ENCODE data around the gene DOK6. TPM values are rescaled to one million over a fixed set of nuclear protein-coding genes. Genes with fewer than 3 reads are reported as not detected.
"Not testable (repeated sequence)": the region's sequence is repeated elsewhere in the genome, so short reads cannot be mapped to it uniquely, and the experiment has no call there.

The DOK6 gene
- polyA plus RNA-seq, 4 donors, result 0.27 to 5.7 (median 0.63) TPM; not detected in 1

GRCh38 chr18:69853051-69853450 lies 452.4 kb downstream of the DOK6 start:
- 57 to 69% (median 66%) methylated on average over 4 of the region's 4 CpGs for WGBS, 3 donors
- Histone ChIP-seq H3K4me3 (ENCODE audit: low read depth in 1 of 3, low read length in 3 of 3) (no peak overlapping the region), H3K36me3 (ENCODE audit: control insufficient read depth in 3 of 3, insufficient read depth in 2 of 3, low read depth in 1 of 3, low read length in 3 of 3) (no peaks in the 10 kb centered on the region), H3K9me3 (ENCODE audit: control insufficient read depth in 2 of 2, insufficient read depth in 1 of 2, low read depth in 1 of 2, low read length in 1 of 2) (no peaks in the 10 kb centered on the region), H3K27ac (ENCODE audit: low read depth in 1 of 3, low read length in 2 of 3) (no peak overlapping the region), H3K4me1 (ENCODE audit: control insufficient read depth in 3 of 3, insufficient read depth in 2 of 3, low read depth in 1 of 3, low read length in 2 of 3) (no peaks in the 10 kb centered on the region), H3K27me3 (ENCODE audit: control insufficient read depth in 3 of 3, insufficient read depth in 3 of 3, low read length in 3 of 3) (no peaks in the 10 kb centered on the region)
- no peak for DNase-seq
- no peak for FAIRE-seq

DNA sequence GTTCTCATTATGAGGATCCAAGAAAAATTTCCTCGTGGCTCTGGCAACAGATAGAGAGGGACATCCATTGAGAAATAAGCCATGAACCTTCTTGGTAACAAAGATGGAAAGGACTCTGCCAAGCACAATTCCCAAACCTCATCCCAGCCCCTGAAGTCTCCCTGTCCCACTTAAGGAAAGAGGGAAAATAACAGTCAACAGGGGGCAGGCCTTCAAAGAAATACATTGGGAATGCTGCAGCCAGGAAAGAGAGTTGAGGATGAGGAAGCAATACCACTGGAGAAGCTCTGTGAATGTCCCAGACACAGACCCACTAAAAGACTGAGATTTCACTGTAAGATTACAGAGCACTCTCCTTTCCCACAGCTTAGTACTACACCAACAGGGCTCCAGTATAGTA lies 453.8 kb downstream of the DOK6 start:
- H3K9me3 ChIP-seq (ENCODE audit: control insufficient read depth in 2 of 2, insufficient read depth in 1 of 2, low read depth in 1 of 2, low read length in 1 of 2), result no peaks in the 10 kb centered on the region
- no peaks in the 10 kb centered on the region for H3K27me3 ChIP-seq (ENCODE audit: control insufficient read depth in 3 of 3, insufficient read depth in 3 of 3, low read length in 3 of 3)
- DNase-seq (no peak), FAIRE-seq (no peak)
- no peaks in the 10 kb centered on the region for H3K4me1 ChIP-seq (ENCODE audit: control insufficient read depth in 3 of 3, insufficient read depth in 2 of 3, low read depth in 1 of 3, low read length in 2 of 3)
- WGBS, 3 donors, result 83 to 91% (median 89%) methylated on average over 1 of the region's 1 CpG
- no peaks in the 10 kb centered on the region for H3K36me3 ChIP-seq (ENCODE audit: control insufficient read depth in 3 of 3, insufficient read depth in 2 of 3, low read depth in 1 of 3, low read length in 3 of 3)
- no peak overlapping the region for H3K27ac ChIP-seq (ENCODE audit: low read depth in 1 of 3, low read length in 2 of 3)
- no peak overlapping the region for H3K4me3 ChIP-seq (ENCODE audit: low read depth in 1 of 3, low read length in 3 of 3)

DNA sequence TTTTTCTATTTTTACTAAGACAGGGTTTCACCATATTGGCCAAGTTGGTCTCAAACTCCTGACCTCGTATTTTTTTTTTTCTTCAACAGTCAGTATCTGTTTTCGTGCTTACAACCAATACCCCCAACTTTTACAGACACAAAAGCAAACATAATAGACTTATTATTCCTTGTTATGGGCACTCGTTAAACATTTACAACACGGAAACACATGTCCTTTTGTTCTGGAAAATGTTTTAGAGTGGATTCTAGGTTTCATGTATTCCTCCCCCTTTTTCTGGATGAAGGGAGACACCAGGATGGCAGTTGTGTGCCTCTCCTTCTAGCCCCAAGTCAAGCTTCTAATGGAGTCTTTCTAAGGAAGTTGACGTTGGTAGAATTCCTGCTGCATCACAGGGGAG lies 458.2 kb downstream of the DOK6 start:
- FAIRE-seq (no peak), DNase-seq (no peak)
- 70 to 80% (median 79%) methylated on average over 5 of the region's 5 CpGs for WGBS, 3 donors
- H3K4me3 ChIP-seq (ENCODE audit: low read depth in 1 of 3, low read length in 3 of 3), result no peak overlapping the region
- H3K4me1 ChIP-seq (ENCODE audit: control insufficient read depth in 3 of 3, insufficient read depth in 2 of 3, low read depth in 1 of 3, low read length in 2 of 3), result no peaks in the 10 kb centered on the region
- no peaks in the 10 kb centered on the region for H3K27me3 ChIP-seq (ENCODE audit: control insufficient read depth in 3 of 3, insufficient read depth in 3 of 3, low read length in 3 of 3)
- no peaks in the 10 kb centered on the region for H3K9me3 ChIP-seq (ENCODE audit: control insufficient read depth in 2 of 2, insufficient read depth in 1 of 2, low read depth in 1 of 2, low read length in 1 of 2)
- no peak overlapping the region for H3K27ac ChIP-seq (ENCODE audit: low read depth in 1 of 3, low read length in 2 of 3)
- H3K36me3 ChIP-seq (ENCODE audit: control insufficient read depth in 3 of 3, insufficient read depth in 2 of 3, low read depth in 1 of 3, low read length in 3 of 3), result no peaks in the 10 kb centered on the region

- FAIRE-seq; H3K27ac ChIP-seq (ENCODE audit: low read depth in 1 of 3, low read length in 2 of 3); DNase-seq; H3K27me3 ChIP-seq (ENCODE audit: control insufficient read depth in 3 of 3, insufficient read depth in 3 of 3, low read length in 3 of 3); H3K36me3 ChIP-seq (ENCODE audit: control insufficient read depth in 3 of 3, insufficient read depth in 2 of 3, low read depth in 1 of 3, low read length in 3 of 3); H3K4me1 ChIP-seq (ENCODE audit: control insufficient read depth in 3 of 3, insufficient read depth in 2 of 3, low read depth in 1 of 3, low read length in 2 of 3); H3K4me3 ChIP-seq (ENCODE audit: low read depth in 1 of 3, low read length in 3 of 3); H3K9me3 ChIP-seq (ENCODE audit: control insufficient read depth in 2 of 2, insufficient read depth in 1 of 2, low read depth in 1 of 2, low read length in 1 of 2): not testable (repeated sequence)
- 85 to 89% (median 87%) methylated on average over 6 of the region's 6 CpGs for WGBS, 3 donors
Measured at GRCh38 chr18:69864802-69865201, 464.1 kb downstream of the DOK6 start.

GRCh38 chr18:69865776-69866175 lies 465.1 kb downstream of the DOK6 start:
- DNase-seq (no peak), FAIRE-seq (no peak)
- H3K36me3 ChIP-seq (ENCODE audit: control insufficient read depth in 3 of 3, insufficient read depth in 2 of 3, low read depth in 1 of 3, low read length in 3 of 3), result no peaks in the 10 kb centered on the region
- H3K4me3 ChIP-seq (ENCODE audit: low read depth in 1 of 3, low read length in 3 of 3), result no peak overlapping the region
- no peak overlapping the region for H3K27ac ChIP-seq (ENCODE audit: low read depth in 1 of 3, low read length in 2 of 3)
- no peaks in the 10 kb centered on the region for H3K9me3 ChIP-seq (ENCODE audit: control insufficient read depth in 2 of 2, insufficient read depth in 1 of 2, low read depth in 1 of 2, low read length in 1 of 2)
- no peaks in the 10 kb centered on the region for H3K27me3 ChIP-seq (ENCODE audit: control insufficient read depth in 3 of 3, insufficient read depth in 3 of 3, low read length in 3 of 3)
- no peaks in the 10 kb centered on the region for H3K4me1 ChIP-seq (ENCODE audit: control insufficient read depth in 3 of 3, insufficient read depth in 2 of 3, low read depth in 1 of 3, low read length in 2 of 3)
- 40 to 62% (median 44%) methylated on average over 4 of the region's 4 CpGs for WGBS, 3 donors

DNA sequence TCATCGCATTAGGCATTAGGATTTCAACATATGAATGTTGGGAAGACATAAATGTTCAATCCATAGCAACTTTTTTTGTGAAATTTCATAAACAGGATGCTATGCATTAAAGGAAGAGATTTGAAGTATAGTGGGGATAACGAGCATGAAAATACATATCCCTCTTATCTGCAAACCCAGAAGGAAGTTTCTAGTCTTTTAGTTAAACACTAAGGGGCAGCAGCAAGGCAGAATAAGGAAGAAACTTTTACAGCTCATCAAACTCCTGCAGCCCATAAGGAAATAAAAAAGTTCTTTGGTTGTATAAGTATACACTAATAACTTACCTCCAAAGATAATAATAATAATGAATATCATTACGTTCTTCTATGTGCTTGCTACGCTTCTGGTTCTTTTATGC lies 465.5 kb downstream of the DOK6 start:
- WGBS, 3 donors, result 81 to 89% (median 86%) methylated on average over 4 of the region's 4 CpGs
- no peaks in the 10 kb centered on the region for H3K4me1 ChIP-seq (ENCODE audit: control insufficient read depth in 3 of 3, insufficient read depth in 2 of 3, low read depth in 1 of 3, low read length in 2 of 3)
- H3K4me3 ChIP-seq (ENCODE audit: low read depth in 1 of 3, low read length in 3 of 3), result no peak overlapping the region
- H3K9me3 ChIP-seq (ENCODE audit: control insufficient read depth in 2 of 2, insufficient read depth in 1 of 2, low read depth in 1 of 2, low read length in 1 of 2), result no peaks in the 10 kb centered on the region
- H3K27me3 ChIP-seq (ENCODE audit: control insufficient read depth in 3 of 3, insufficient read depth in 3 of 3, low read length in 3 of 3), result no peaks in the 10 kb centered on the region
- no peak for FAIRE-seq
- DNase-seq, result no peak
- no peaks in the 10 kb centered on the region for H3K36me3 ChIP-seq (ENCODE audit: control insufficient read depth in 3 of 3, insufficient read depth in 2 of 3, low read depth in 1 of 3, low read length in 3 of 3)
- H3K27ac ChIP-seq (ENCODE audit: low read depth in 1 of 3, low read length in 2 of 3), result no peak overlapping the region

- Histone ChIP-seq H3K9me3 (ENCODE audit: control insufficient read depth in 2 of 2, insufficient read depth in 1 of 2, low read depth in 1 of 2, low read length in 1 of 2) (no peaks in the 10 kb centered on the region), H3K4me1 (ENCODE audit: control insufficient read depth in 3 of 3, insufficient read depth in 2 of 3, low read depth in 1 of 3, low read length in 2 of 3) (no peaks in the 10 kb centered on the region), H3K27ac (ENCODE audit: low read depth in 1 of 3, low read length in 2 of 3) (no peak overlapping the region), H3K36me3 (ENCODE audit: control insufficient read depth in 3 of 3, insufficient read depth in 2 of 3, low read depth in 1 of 3, low read length in 3 of 3) (no peaks in the 10 kb centered on the region), H3K4me3 (ENCODE audit: low read depth in 1 of 3, low read length in 3 of 3) (no peak overlapping the region), H3K27me3 (ENCODE audit: control insufficient read depth in 3 of 3, insufficient read depth in 3 of 3, low read length in 3 of 3) (no peaks in the 10 kb centered on the region)
- no peak for FAIRE-seq
- DNase-seq, result no peak
- WGBS, 3 donors, result 84 to 91% (median 88%) methylated on average over 4 of the region's 4 CpGs
Measured at GRCh38 chr18:69870736-69871135, 470.0 kb downstream of the DOK6 start.

- no peak for FAIRE-seq
- WGBS, 3 donors, result 75 to 87% (median 83%) methylated on average over 2 of the region's 2 CpGs
- H3K4me1 ChIP-seq (ENCODE audit: control insufficient read depth in 3 of 3, insufficient read depth in 2 of 3, low read depth in 1 of 3, low read length in 2 of 3), result no peaks in the 10 kb centered on the region
- no peak for DNase-seq
- no peaks in the 10 kb centered on the region for H3K36me3 ChIP-seq (ENCODE audit: control insufficient read depth in 3 of 3, insufficient read depth in 2 of 3, low read depth in 1 of 3, low read length in 3 of 3)
- no peak overlapping the region for H3K27ac ChIP-seq (ENCODE audit: low read depth in 1 of 3, low read length in 2 of 3)
- H3K4me3 ChIP-seq (ENCODE audit: low read depth in 1 of 3, low read length in 3 of 3), result no peak overlapping the region
- no peaks in the 10 kb centered on the region for H3K27me3 ChIP-seq (ENCODE audit: control insufficient read depth in 3 of 3, insufficient read depth in 3 of 3, low read length in 3 of 3)
- H3K9me3 ChIP-seq (ENCODE audit: control insufficient read depth in 2 of 2, insufficient read depth in 1 of 2, low read depth in 1 of 2, low read length in 1 of 2), result no peaks in the 10 kb centered on the region
Measured at GRCh38 chr18:69871363-69871762, 470.7 kb downstream of the DOK6 start.

DNA sequence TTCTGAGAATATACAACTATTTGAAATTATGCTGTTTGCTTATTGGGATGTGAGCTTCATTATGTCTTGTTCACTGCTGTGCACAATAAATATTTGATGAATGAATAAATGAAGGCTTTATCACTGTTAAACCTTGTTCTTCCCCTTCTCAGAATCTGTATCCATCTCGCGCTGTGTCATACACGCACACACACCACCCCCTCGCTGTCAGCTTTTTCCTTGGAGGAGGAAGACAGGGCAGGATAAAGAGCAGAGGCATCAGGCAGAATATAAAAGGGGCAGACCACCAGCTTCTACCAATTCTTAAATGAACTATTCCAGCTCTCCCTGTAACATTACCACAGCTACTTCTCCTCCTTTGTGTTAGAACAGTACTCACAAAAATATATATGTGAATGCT lies 472.0 kb downstream of the DOK6 start:
- H3K27me3 ChIP-seq (ENCODE audit: control insufficient read depth in 3 of 3, insufficient read depth in 3 of 3, low read length in 3 of 3), result no peaks in the 10 kb centered on the region
- FAIRE-seq (no peak), DNase-seq (no peak)
- H3K36me3 ChIP-seq (ENCODE audit: control insufficient read depth in 3 of 3, insufficient read depth in 2 of 3, low read depth in 1 of 3, low read length in 3 of 3), result no peaks in the 10 kb centered on the region
- no peak overlapping the region for H3K27ac ChIP-seq (ENCODE audit: low read depth in 1 of 3, low read length in 2 of 3)
- 81 to 88% (median 83%) methylated on average over 4 of the region's 4 CpGs for WGBS, 3 donors
- H3K9me3 ChIP-seq (ENCODE audit: control insufficient read depth in 2 of 2, insufficient read depth in 1 of 2, low read depth in 1 of 2, low read length in 1 of 2), result no peaks in the 10 kb centered on the region
- H3K4me3 ChIP-seq (ENCODE audit: low read depth in 1 of 3, low read length in 3 of 3), result no peak overlapping the region
- no peaks in the 10 kb centered on the region for H3K4me1 ChIP-seq (ENCODE audit: control insufficient read depth in 3 of 3, insufficient read depth in 2 of 3, low read depth in 1 of 3, low read length in 2 of 3)
